NCI-H146 (cell line): ENCODE measurements around the gene KIAA1671.

Source experiments
- DNase-seq: peaks from one replicate; lab custom pipeline; 2025; lab: John Stamatoyannopoulos, UW

The KIAA1671 gene

GRCh38 chr22:25092119-25092518 lies 139.6 kb downstream of the KIAA1671 start:
- DNase-seq, result no peak

- no peak for DNase-seq
Observed at GRCh38 chr22:25094579-25094978, 142.1 kb downstream of the KIAA1671 start.

DNA sequence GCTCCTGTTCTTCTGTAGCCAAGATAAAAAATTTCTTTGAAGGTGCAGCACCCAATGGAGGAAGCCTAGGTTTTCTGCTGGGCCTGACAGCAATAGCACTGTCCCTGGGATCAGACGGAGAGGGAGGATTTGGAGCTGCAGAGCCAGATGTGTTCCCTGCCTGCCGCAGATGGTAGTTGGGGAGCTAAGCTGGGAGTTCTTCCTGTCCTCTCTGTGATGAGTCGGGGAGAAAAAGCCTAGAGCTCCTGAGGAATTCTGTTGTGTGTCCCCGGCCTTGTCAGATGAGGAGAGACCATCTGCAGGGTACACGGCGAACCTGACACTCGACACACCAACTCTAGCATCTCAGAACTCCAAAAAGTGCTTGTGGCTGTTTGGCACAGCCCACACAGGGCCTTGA lies 143.4 kb downstream of the KIAA1671 start:
- DNase-seq, result no peak

- DNase-seq, result no peak
Observed at GRCh38 chr22:25096638-25097405, 144.3 kb downstream of the KIAA1671 start.

DNA sequence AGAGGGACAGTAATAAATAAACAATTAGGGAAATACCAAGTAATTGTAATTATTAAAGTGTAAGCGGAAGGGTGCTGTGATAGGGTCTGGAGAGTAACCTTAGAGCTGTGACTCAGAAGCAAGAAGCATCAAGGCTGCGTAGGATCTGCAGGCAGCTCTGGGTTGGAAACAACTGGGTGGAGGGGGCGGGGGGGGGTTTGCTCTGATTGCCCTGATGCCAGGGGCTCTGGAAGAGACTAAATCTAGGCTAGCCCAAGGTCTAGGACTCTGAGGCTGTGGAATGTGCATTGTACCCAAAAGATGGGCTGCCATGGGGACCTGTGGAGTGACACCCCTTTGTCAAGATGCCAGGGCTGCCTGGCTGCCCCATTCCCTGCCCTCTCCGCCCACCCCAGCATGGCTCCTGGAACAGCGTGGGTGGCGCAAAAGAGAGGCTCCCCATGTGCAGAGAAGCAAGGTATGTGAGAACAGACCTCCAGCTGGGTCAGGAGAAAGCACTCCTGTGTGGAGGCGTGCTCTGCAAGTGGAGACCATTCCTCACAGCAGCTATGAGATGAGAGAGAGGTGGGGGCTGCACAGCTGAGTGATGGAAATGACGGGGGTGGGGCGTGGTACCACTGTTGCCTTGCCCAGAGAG lies 146.0 kb downstream of the KIAA1671 start:
- no peak for DNase-seq

GRCh38 chr22:25099202-25099601 lies 146.7 kb downstream of the KIAA1671 start:
- DNase-seq, result no peak

GRCh38 chr22:25100402-25100801 lies 147.9 kb downstream of the KIAA1671 start:
- no peak for DNase-seq

- no peak for DNase-seq
Observed at GRCh38 chr22:25100948-25101347, 148.4 kb downstream of the KIAA1671 start.

GRCh38 chr22:25101501-25101900 lies 149.0 kb downstream of the KIAA1671 start:
- DNase-seq, result no peak

- DNase-seq, result no peak
Observed at GRCh38 chr22:25101986-25102385, 149.5 kb downstream of the KIAA1671 start.

DNA sequence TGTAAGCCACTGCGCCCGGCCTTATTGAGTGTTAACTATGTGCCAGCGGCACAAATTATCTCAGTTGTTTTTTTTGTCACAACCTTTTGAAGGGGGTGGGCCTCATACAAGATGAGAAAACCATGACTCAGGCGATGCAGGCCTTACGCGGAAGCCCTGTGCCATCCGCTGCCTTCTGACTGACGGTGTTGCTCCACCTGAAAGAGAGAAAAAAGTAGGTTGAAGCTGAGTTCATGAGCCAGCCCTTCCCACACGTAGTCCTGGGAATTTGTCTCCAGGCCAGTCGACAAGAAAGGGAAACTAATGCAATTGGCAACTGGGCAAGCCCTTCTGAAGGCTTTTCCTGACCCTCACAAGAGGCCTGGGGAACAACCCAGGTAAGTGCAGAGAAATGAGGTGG lies 150.2 kb downstream of the KIAA1671 start:
- no peak for DNase-seq

GRCh38 chr22:25104367-25104766 lies 151.9 kb downstream of the KIAA1671 start:
- DNase-seq, result no peak

DNA sequence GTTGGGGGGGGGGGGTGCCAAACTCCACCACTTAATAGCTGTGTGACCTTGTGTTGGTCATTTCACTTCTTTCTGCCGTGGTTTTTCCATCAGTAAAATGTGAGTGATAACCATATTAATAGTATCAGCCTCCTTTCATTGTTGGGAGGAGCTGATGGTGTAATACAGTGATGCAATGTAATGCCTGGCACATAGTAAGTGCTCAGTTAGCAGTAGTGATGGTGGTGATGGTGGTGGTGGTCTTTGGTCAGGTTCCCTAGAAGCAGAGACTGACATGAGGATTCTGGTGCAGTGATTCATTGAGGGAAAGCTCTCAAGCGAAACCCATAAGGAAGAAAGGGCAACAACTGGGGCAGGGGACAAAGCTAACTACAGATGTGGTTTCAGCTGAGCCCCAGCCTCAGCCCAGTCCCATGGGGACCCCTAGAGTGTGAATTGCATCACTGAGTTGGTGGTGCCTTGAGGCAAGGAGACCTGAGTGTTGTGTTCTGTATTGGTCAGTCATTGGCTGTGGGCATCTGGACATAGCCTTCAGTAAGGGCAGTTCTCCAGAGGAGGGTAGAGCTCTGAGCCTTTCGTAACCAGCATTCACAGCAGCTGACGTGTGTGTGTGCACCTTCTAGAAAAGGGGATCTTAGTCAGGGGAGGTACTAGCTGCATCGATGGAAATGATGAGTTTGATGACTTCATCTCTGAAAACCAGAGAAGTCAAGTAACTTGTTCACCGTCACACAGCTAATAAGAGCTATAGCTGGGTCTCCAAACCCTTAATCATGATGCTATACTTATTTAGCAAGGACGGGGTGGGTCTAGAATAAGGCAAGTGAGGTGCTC lies 153.5 kb downstream of the KIAA1671 start:
- DNase-seq, result no peak

- no peak for DNase-seq
Observed at GRCh38 chr22:25109878-25110595, 157.5 kb downstream of the KIAA1671 start.

GRCh38 chr22:25110596-25110845 lies 158.0 kb downstream of the KIAA1671 start:
- DNase-seq, result no peak

GRCh38 chr22:25110846-25111578 lies 158.5 kb downstream of the KIAA1671 start:
- peak; percentile 83 for DNase-seq

- DNase-seq, result no peak
Observed at GRCh38 chr22:25111579-25112517, 159.3 kb downstream of the KIAA1671 start.

DNA sequence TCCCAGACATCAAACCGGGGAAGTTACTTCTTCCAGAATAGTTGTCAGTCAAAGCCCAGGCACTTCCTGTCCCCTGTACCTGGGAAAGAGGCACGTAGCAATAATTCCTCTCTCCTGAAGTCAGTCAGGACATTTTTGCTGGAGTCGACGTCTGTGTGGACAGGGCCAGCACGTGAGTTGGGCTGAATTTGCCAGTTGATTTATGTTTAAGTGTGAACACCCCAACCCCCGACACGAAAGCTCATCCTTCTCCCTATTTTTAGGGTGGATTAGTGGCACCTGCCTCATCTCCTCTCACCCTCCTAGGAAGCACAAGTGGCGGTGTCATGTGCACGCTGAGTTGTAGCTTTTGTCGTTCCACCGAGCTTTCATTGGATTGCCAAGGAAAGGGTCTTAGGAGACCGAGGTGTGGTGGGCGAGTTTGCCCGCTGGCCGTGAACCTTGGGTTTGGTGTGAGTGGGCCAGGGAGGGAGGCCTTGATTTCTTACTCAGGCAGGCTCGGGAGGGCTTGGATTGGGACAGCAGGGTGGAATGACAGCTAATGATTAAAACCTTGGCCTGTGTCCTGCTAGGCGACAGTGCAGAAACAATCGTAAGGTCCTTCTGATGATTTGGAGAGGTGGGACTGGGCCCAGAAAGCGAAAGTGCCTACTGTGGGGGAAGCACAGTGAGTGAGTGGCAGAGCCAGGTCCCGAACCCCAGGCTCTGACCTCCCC lies 160.2 kb downstream of the KIAA1671 start:
- DNase-seq, result no peak

- DNase-seq, result no peak
Observed at GRCh38 chr22:25113316-25113721, 160.8 kb downstream of the KIAA1671 start.
